ENCODE data around the gene KCNIP1.

KCNIP1 gene

GRCh38 chr5:170508036-170508435, 4.2 kb downstream of the KCNIP1 start:
- DNase-seq (ENCODE audit: low read depth in 3 of 3, low spot score in 1 of 3) = no peak

- DNase-seq (ENCODE audit: low read depth in 3 of 3, low spot score in 1 of 3) = no peak
Measured at GRCh38 chr5:170508660-170509347, 5.0 kb downstream of the KCNIP1 start.

- no peak for DNase-seq (ENCODE audit: low read depth in 3 of 3, low spot score in 1 of 3)
Measured at GRCh38 chr5:170509348-170509660, 5.5 kb downstream of the KCNIP1 start.

- no peak for DNase-seq (ENCODE audit: low read depth in 3 of 3, low spot score in 1 of 3)
Measured at GRCh38 chr5:170510126-170510525, 6.3 kb downstream of the KCNIP1 start.

GRCh38 chr5:170510559-170510958, 6.7 kb downstream of the KCNIP1 start:
- DNase-seq (ENCODE audit: low read depth in 3 of 3, low spot score in 1 of 3) = no peak

GRCh38 chr5:170511551-170512258, 7.9 kb downstream of the KCNIP1 start:
- no peak for DNase-seq (ENCODE audit: low read depth in 3 of 3, low spot score in 1 of 3)

- no peak for DNase-seq (ENCODE audit: low read depth in 3 of 3, low spot score in 1 of 3)
Measured at GRCh38 chr5:170513856-170514525, 10.2 kb downstream of the KCNIP1 start.

GRCh38 chr5:170517411-170517810, 13.6 kb downstream of the KCNIP1 start:
- no peak for DNase-seq (ENCODE audit: low read depth in 3 of 3, low spot score in 1 of 3)

GRCh38 chr5:170518277-170518676, 14.5 kb downstream of the KCNIP1 start:
- no peak for DNase-seq (ENCODE audit: low read depth in 3 of 3, low spot score in 1 of 3)

GRCh38 chr5:170519549-170519948, 15.7 kb downstream of the KCNIP1 start:
- no peak for DNase-seq (ENCODE audit: low read depth in 3 of 3, low spot score in 1 of 3)

GRCh38 chr5:170520372-170520771, 16.6 kb downstream of the KCNIP1 start:
- DNase-seq (ENCODE audit: low read depth in 3 of 3, low spot score in 1 of 3) = no peak

- no peak for DNase-seq (ENCODE audit: low read depth in 3 of 3, low spot score in 1 of 3)
Measured at GRCh38 chr5:170522211-170523141, 18.7 kb downstream of the KCNIP1 start.

- no peak for DNase-seq (ENCODE audit: low read depth in 3 of 3, low spot score in 1 of 3)
Measured at GRCh38 chr5:170523142-170523551, 19.3 kb downstream of the KCNIP1 start.

- DNase-seq (ENCODE audit: low read depth in 3 of 3, low spot score in 1 of 3) = no peak
Measured at GRCh38 chr5:170523830-170524229, 20.0 kb downstream of the KCNIP1 start.

- DNase-seq (ENCODE audit: low read depth in 3 of 3, low spot score in 1 of 3) = no peak
Measured at GRCh38 chr5:170524576-170524975, 20.8 kb downstream of the KCNIP1 start.

GRCh38 chr5:170525470-170526211, 21.8 kb downstream of the KCNIP1 start:
- DNase-seq (ENCODE audit: low read depth in 3 of 3, low spot score in 1 of 3) = no peak

GRCh38 chr5:170527991-170528390, 24.2 kb downstream of the KCNIP1 start:
- no peak for DNase-seq (ENCODE audit: low read depth in 3 of 3, low spot score in 1 of 3)

- DNase-seq (ENCODE audit: low read depth in 3 of 3, low spot score in 1 of 3) = no peak
Measured at GRCh38 chr5:170528976-170529375, 25.2 kb downstream of the KCNIP1 start.

GRCh38 chr5:170532935-170533334, 29.1 kb downstream of the KCNIP1 start:
- DNase-seq (ENCODE audit: low read depth in 3 of 3, low spot score in 1 of 3) = no peak

- DNase-seq (ENCODE audit: low read depth in 3 of 3, low spot score in 1 of 3) = no peak
Measured at GRCh38 chr5:170533383-170533782, 29.6 kb downstream of the KCNIP1 start.

- DNase-seq (ENCODE audit: low read depth in 3 of 3, low spot score in 1 of 3) = no peak
Measured at GRCh38 chr5:170534177-170534576, 30.4 kb downstream of the KCNIP1 start.

Data from stimulated activated CD4-positive, alpha-beta T cell treated with anti-CD3 and anti-CD28 coated beads, TNF-alpha, amount 100 ng/mL, for 1 hour (primary cell).